Liver (tissue), 9 donors: ENCODE measurements around the gene KIF7. TPM values are rescaled to one million over a fixed set of nuclear protein-coding genes. Genes with fewer than 3 reads are reported as not detected.

ENCODE experiments used
- DNase-seq: peaks from one replicate; pipeline ENCODE4 v3.0.0-alpha.2; 2017; ENCODE audit warnings: low spot score
- H3K27ac ChIP-seq, 2 donors: one replicate each; pipeline ENCODE4 v1.7.0; 2013; ENCODE audit warnings: inconsistent platforms in 2 of 2, low read length in 2 of 2, control low read depth in 1 of 2, low read depth in 1 of 2, mild to moderate bottlenecking in 1 of 2
- H3K27me3 ChIP-seq, 4 donors: one replicate each; pipeline versions ENCODE4 v1.6.1 to v1.7.0; 2013; ENCODE audit warnings: low read length in 3 of 4, inconsistent platforms in 1 of 4, mild to moderate bottlenecking in 1 of 4, moderate library complexity in 1 of 4; ENCODE audit not compliant: control insufficient read depth in 4 of 4, insufficient read depth in 4 of 4
- H3K36me3 ChIP-seq, 4 donors: one replicate each; pipeline versions ENCODE4 v1.6.1 to v1.7.0; 2013; ENCODE audit warnings: low read length in 3 of 4, mild to moderate bottlenecking in 3 of 4, low read depth in 1 of 4, moderate library complexity in 1 of 4; ENCODE audit not compliant: control insufficient read depth in 4 of 4, insufficient read depth in 3 of 4
- H3K4me1 ChIP-seq, 4 donors: one replicate each; pipeline versions ENCODE4 v1.6.1 to v1.7.0; 2013; ENCODE audit warnings: low read length in 3 of 4, mild to moderate bottlenecking in 3 of 4, moderate library complexity in 1 of 4; ENCODE audit not compliant: control insufficient read depth in 4 of 4, insufficient read depth in 4 of 4
- H3K4me3 ChIP-seq, 3 donors: one replicate each; pipeline versions ENCODE4 v1.6.1 to v1.7.0; 2013; ENCODE audit warnings: low read length in 3 of 3, control low read depth in 1 of 3, low read depth in 1 of 3, mild to moderate bottlenecking in 1 of 3
- H3K9ac ChIP-seq, 2 donors: one replicate each; pipeline ENCODE4 v1.7.0; 2013; ENCODE audit warnings: low read length in 2 of 2, mild to moderate bottlenecking in 2 of 2, moderate library complexity in 2 of 2, control low read depth in 1 of 2, low read depth in 1 of 2
- H3K9me3 ChIP-seq, 4 donors: one replicate each; pipeline versions ENCODE4 v1.6.1 to v1.7.0; 2013; ENCODE audit warnings: low read length in 3 of 4; ENCODE audit not compliant: control insufficient read depth in 4 of 4
- CTCF ChIP-seq: fragments of 150-350 bp; IDR thresholded peaks from 2 replicates; pipeline ENCODE4 v1.5.1; 2017; ENCODE audit warnings: improper control_type of control experiment, low read depth, low read length; ENCODE audit not compliant: missing input control
- EGR1 ChIP-seq, 2 donors: IDR thresholded peaks; 2 replicates each; pipeline ENCODE4 v1.6.1; 2016 to 2018; ENCODE audit warnings: antibody characterized with exemption in 2 of 2, low read depth in 2 of 2
- FOXA1 ChIP-seq: IDR thresholded peaks from 2 replicates; pipeline ENCODE4 v1.6.1; 2016; ENCODE audit warnings: antibody characterized with exemption
- FOXA2 ChIP-seq: IDR thresholded peaks from 2 replicates; pipeline ENCODE4 v1.6.1; 2016; ENCODE audit warnings: antibody characterized with exemption
- GABPA ChIP-seq, 2 donors: IDR thresholded peaks in 1 of 2; conservative IDR thresholded peaks in 1 of 2; 2 replicates each; pipeline ENCODE4 v1.6.1; 2016; ENCODE audit warnings: antibody characterized with exemption in 2 of 2, mild to moderate bottlenecking in 1 of 2, moderate library complexity in 1 of 2
- HNF4A ChIP-seq, 2 donors: conservative IDR thresholded peaks; 2 replicates each; pipeline ENCODE4 v1.6.1; 2016; ENCODE audit warnings: antibody characterized with exemption in 2 of 2, mild to moderate bottlenecking in 2 of 2
- HNF4G ChIP-seq: IDR thresholded peaks from 2 replicates; pipeline ENCODE4 v1.6.1; 2016; ENCODE audit warnings: antibody characterized with exemption
- JUND ChIP-seq, 2 donors: IDR thresholded peaks; 2 replicates each; pipeline ENCODE4 v1.6.1; 2016; ENCODE audit warnings: antibody characterized with exemption in 2 of 2
- MAX ChIP-seq: IDR thresholded peaks from 2 replicates; pipeline ENCODE4 v1.6.1; 2016; ENCODE audit warnings: antibody characterized with exemption
- NR2F2 ChIP-seq: IDR thresholded peaks from 2 replicates; pipeline ENCODE4 v1.6.1; 2016; ENCODE audit warnings: antibody characterized with exemption
- RAD21 ChIP-seq, 2 donors: IDR thresholded peaks; 2 replicates each; pipeline ENCODE4 v1.6.1; 2016; ENCODE audit warnings: antibody characterized with exemption in 2 of 2, mild to moderate bottlenecking in 2 of 2
- REST ChIP-seq: IDR thresholded peaks from 2 replicates; pipeline ENCODE4 v1.6.1; 2016; ENCODE audit warnings: antibody characterized with exemption, mild to moderate bottlenecking
- RXRA ChIP-seq, 2 donors: IDR thresholded peaks; 2 replicates each; pipeline ENCODE4 v1.6.1; 2017 to 2018; ENCODE audit warnings: antibody characterized with exemption in 2 of 2, mild to moderate bottlenecking in 1 of 2
- SP1 ChIP-seq: IDR thresholded peaks from 2 replicates; pipeline ENCODE4 v1.6.1; 2018; ENCODE audit warnings: antibody characterized with exemption, mild to moderate bottlenecking
- TAF1 ChIP-seq: conservative IDR thresholded peaks from 2 replicates; pipeline ENCODE4 v1.6.1; 2016; ENCODE audit warnings: antibody characterized with exemption, mild to moderate bottlenecking
- YY1 ChIP-seq: IDR thresholded peaks from 2 replicates; pipeline ENCODE4 v1.6.1; 2016; ENCODE audit warnings: antibody characterized with exemption, mild to moderate bottlenecking
- ZBTB33 ChIP-seq: IDR thresholded peaks from 2 replicates; pipeline ENCODE4 v1.6.1; 2016; ENCODE audit warnings: antibody characterized with exemption
- WGBS: extraction: QIAGEN DNeasy Blood & Tissue Kit; methylation state at CpG from one replicate; pipeline ENCODE4 v1.1.7; 2013; 5-methylcytosine and 5-hydroxymethylcytosine counted together
- polyA plus RNA-seq, 2 donors: library from polyadenylated mRNA; stranded (reverse) in 1 of 2; unstranded in 1 of 2; fragments of 200-250 nt in 1 of 2; fragments of >200 nt in 1 of 2; fragmentation: Nextera tagmentation in 1 of 2; extraction: Ambion mirVana in 1 of 2; gene quantifications; one replicate each; pipeline versions ENCODE4 v1.2.1 to v1.2.3, GENCODE V29; 2013 to 2015
- total RNA-seq, 2 donors: library from RNA; depleted of rRNA; stranded (reverse); fragments of >200 nt; gene quantifications; one replicate each; pipeline ENCODE4 v1.2.3, GENCODE V29; 2014
- TF ChIP-seq, protein P1 (sequence below): IDR thresholded peaks from 2 replicates; pipeline ENCODE4 v1.6.1; 2016; ENCODE audit warnings: antibody characterized with exemption
- donor health status: healthy.
- donor health status: healthy.
- donor health status: healthy.
- donor health status: healthy.
- donor health status: healthy.

KIF7 gene
- total and polyA plus RNA-seq, 4 donors = 0.04 to 1.3 (median 0.72) TPM

- Histone ChIP-seq H3K9ac (no peak overlapping the region), H3K27me3 (no peaks in the 10 kb centered on the region), H3K4me1 (peaks cover under 1 to 9% (median 4%) of the 10 kb centered on the region in 4 donors), H3K4me3 (peak overlapping the region in 2 of 3 donors; percentile 6 to 49), H3K27ac (no peak overlapping the region), H3K36me3 (no peaks in the 10 kb centered on the region), H3K9me3 (no peaks in the 10 kb centered on the region)
- peak; percentile 89 for DNase-seq
- WGBS = 48% methylated on average over 25 of the region's 25 CpGs
- TF ChIP-seq FOXA2 = no peak
- TF ChIP-seq HNF4G = no peak
- TF ChIP-seq EGR1 (IDR thresholded peaks at IDR 0.05; ENCODE audit: low read depth in 2 of 2) = no peak
- TF ChIP-seq CTCF = peak; percentile 84
- no peak for TF ChIP-seq RXRA (IDR thresholded peaks at IDR 0.05)
- TF ChIP-seq TAF1 = no peak
- no peak for TF ChIP-seq FOXA1
- no peak for TF ChIP-seq GABPA (IDR thresholded peaks at IDR 0.05 in 1 of 2, conservative IDR thresholded peaks at IDR 0.05 in 1 of 2)
- TF ChIP-seq HNF4A (conservative IDR thresholded peaks at IDR 0.05) = peak in 1 of 2 donors; percentile 34
- no peak for TF ChIP-seq ZBTB33
- no peak for TF ChIP-seq YY1
- TF ChIP-seq, protein P1, sequence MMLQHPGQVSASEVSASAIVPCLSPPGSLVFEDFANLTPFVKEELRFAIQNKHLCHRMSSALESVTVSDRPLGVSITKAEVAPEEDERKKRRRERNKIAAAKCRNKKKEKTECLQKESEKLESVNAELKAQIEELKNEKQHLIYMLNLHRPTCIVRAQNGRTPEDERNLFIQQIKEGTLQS = no peak
- TF ChIP-seq SP1 = no peak
- TF ChIP-seq RAD21 (IDR thresholded peaks at IDR 0.05) = peak; percentile 76 to 87
- no peak for TF ChIP-seq MAX
- TF ChIP-seq NR2F2 = no peak
- TF ChIP-seq JUND (IDR thresholded peaks at IDR 0.05) = no peak
- TF ChIP-seq REST = no peak
Observed at GRCh38 chr15:89647191-89647851, 7.9 kb downstream of the KIF7 start.
